A549 (cell line): Measurements from ENCODE around the gene GNG14. TPM values are rescaled to one million over a fixed set of nuclear protein-coding genes. Genes with fewer than 3 reads are reported as not detected.
"Not testable (repeated sequence)": the region's sequence is repeated elsewhere in the genome, so short reads cannot be mapped to it uniquely, and the experiment has no call there.

Experiments
- ATAC-seq, 2 experiments: fragments of 200-7000 bp in 1 of 2; fragments of >200 bp in 1 of 2; cut with Nextera tagmentation in 1 of 2; cut with Tn5 transposase in 1 of 2; 3 replicates each; pipeline versions ENCODE4 v1.8.0 to v1.9.1; 2018 to 2020; ENCODE audit warnings: mild to moderate bottlenecking in 1 of 2, moderate library complexity in 1 of 2
- CTCF ChIA-PET: fragments of 300-600 bp; sonication (Branson Sonifier 250); formaldehyde crosslinking; extraction: SDS; loops from one replicate; lab custom pipeline; 2021; ENCODE audit warnings: antibody characterized with exemption, inconsistent platforms; lab: Yijun Ruan, JAX
- POLR2A ChIA-PET: fragments of 350-600 bp; formaldehyde crosslinking; extraction: SDS; loops from one replicate; lab custom pipeline; 2021; ENCODE audit warnings: antibody characterized with exemption, inconsistent platforms; lab: Yijun Ruan, JAX
- DNase-seq, 2 experiments: peaks; one replicate each; pipeline versions ENCODE4 v3.0.0 to v3.0.0-alpha.2; 2011 to 2016; ENCODE audit warnings: low read depth in 1 of 2, low spot score in 1 of 2
- FAIRE-seq: peaks from 2 replicates; lab custom pipeline; 2011; peaks lifted over from hg19 to GRCh38; lab: Jason Lieb, UNC
- H3K27ac ChIP-seq, 2 experiments: fragments of >200 bp; sonication (Bioruptor Twin); formaldehyde crosslinking; 3 replicates each; pipeline ENCODE4 v1.5.1; 2016 to 2017
- H3K4me1 ChIP-seq: fragments of >200 bp; sonication (Bioruptor Twin); formaldehyde crosslinking; 3 replicates; pipeline ENCODE4 v1.6.1; 2016
- H3K4me2 ChIP-seq: fragments of >200 bp; sonication (Bioruptor Twin); formaldehyde crosslinking; 3 replicates; pipeline ENCODE4 v1.6.1; 2016
- H3K4me3 ChIP-seq: fragments of >200 bp; sonication (Bioruptor Twin); formaldehyde crosslinking; 3 replicates; pipeline ENCODE4 v1.5.1; 2016
- H3K9me3 ChIP-seq: fragments of >200 bp; sonication (Bioruptor Twin); formaldehyde crosslinking; 3 replicates; pipeline ENCODE4 v1.6.1; 2016
- CEBPB ChIP-seq, 2 experiments: fragments of >200 bp in 1 of 2; sonication (Bioruptor Twin) in 1 of 2; formaldehyde crosslinking in 1 of 2; IDR thresholded peaks; 2 replicates each; pipeline ENCODE4 v1.6.1; 2012 to 2016
- CHD2 ChIP-seq: fragments of 150-350 bp; IDR thresholded peaks from 2 replicates; pipeline ENCODE4 v1.6.1; 2014; ENCODE audit warnings: low read length; ENCODE audit not compliant: partially characterized antibody
- HDAC2 ChIP-seq: fragments of 200-600 bp; sonication (generic); IDR thresholded peaks from 2 replicates; pipeline ENCODE4 v1.6.1; 2016
- HEYL ChIP-seq: fragments of 250-450 bp; sonication (Bioruptor Pico); IDR thresholded peaks from 2 replicates; pipeline ENCODE4 v1.8.0; 2021; ENCODE audit warnings: mild to moderate bottlenecking, moderate library complexity
- HOXB5 ChIP-seq: fragments of 250-450 bp; sonication (Bioruptor Pico); IDR thresholded peaks from 2 replicates; pipeline ENCODE4 v1.5.0; 2020; ENCODE audit warnings: mild to moderate bottlenecking, moderate library complexity
- JUNB ChIP-seq: fragments of >200 bp; sonication (Bioruptor Twin); formaldehyde crosslinking; IDR thresholded peaks from 2 replicates; pipeline ENCODE4 v1.6.1; 2016
- KDM5A ChIP-seq: fragments of 200-600 bp; sonication (generic); IDR thresholded peaks from 2 replicates; pipeline ENCODE4 v1.6.1; 2016; ENCODE audit warnings: antibody characterized with exemption, mild to moderate bottlenecking
- MAFK ChIP-seq: fragments of 450-650 bp; IDR thresholded peaks from 2 replicates; pipeline ENCODE4 v1.6.1; 2014; ENCODE audit not compliant: partially characterized antibody
- MAZ ChIP-seq: fragments of 150-350 bp; IDR thresholded peaks from 2 replicates; pipeline ENCODE4 v1.6.1; 2014; ENCODE audit warnings: antibody characterized with exemption, low read depth, low read length, borderline replicate concordance
- NPAS2 ChIP-seq: fragments of 250-450 bp; sonication (Bioruptor Pico); IDR thresholded peaks from 2 replicates; pipeline ENCODE4 v1.8.0; 2022; ENCODE audit warnings: mild to moderate bottlenecking, moderate library complexity, borderline replicate concordance
- POLR2A ChIP-seq: IDR thresholded peaks from 2 replicates; pipeline ENCODE4 v1.6.1; 2012; ENCODE audit warnings: mild to moderate bottlenecking, low read length
- POLR2AphosphoS2 ChIP-seq: conservative IDR thresholded peaks from 2 replicates; pipeline ENCODE4 v1.6.1; 2012; ENCODE audit warnings: low read length, improper control_type of control experiment, inconsistent platforms
- RAD21 ChIP-seq, 2 experiments: fragments of >200 bp in 1 of 2; sonication (Bioruptor Twin) in 1 of 2; formaldehyde crosslinking in 1 of 2; IDR thresholded peaks in 1 of 2; conservative IDR thresholded peaks in 1 of 2; 2 replicates in 1 of 2; 3 replicates in 1 of 2; pipeline ENCODE4 v1.6.1; 2012 to 2018; ENCODE audit warnings: inconsistent platforms in 1 of 2
- RARB ChIP-seq: fragments of 250-450 bp; sonication (Bioruptor Pico); IDR thresholded peaks from 2 replicates; pipeline ENCODE4 v1.8.0; 2021; ENCODE audit warnings: mild to moderate bottlenecking, moderate library complexity
- RCOR1 ChIP-seq: fragments of 150-350 bp; IDR thresholded peaks from 2 replicates; pipeline ENCODE4 v1.6.1; 2014; ENCODE audit warnings: antibody characterized with exemption, low read length, low read depth
- SMC3 ChIP-seq: fragments of >200 bp; sonication (Bioruptor Twin); formaldehyde crosslinking; IDR thresholded peaks from 3 replicates; pipeline ENCODE4 v1.6.1; 2018; ENCODE audit warnings: inconsistent platforms
- SREBF2 ChIP-seq: fragments of 450-650 bp; IDR thresholded peaks from 2 replicates; pipeline ENCODE4 v1.6.1; 2014; ENCODE audit warnings: mild to moderate bottlenecking, moderate library complexity
- TFCP2L1 ChIP-seq: fragments of 250-450 bp; sonication (Bioruptor Pico); IDR thresholded peaks from 2 replicates; pipeline ENCODE4 v1.5.0; 2021; ENCODE audit warnings: mild to moderate bottlenecking
- TP53 ChIP-seq: fragments of 250-450 bp; sonication (Bioruptor Pico); IDR thresholded peaks from 2 replicates; pipeline ENCODE4 v1.5.0; 2021; ENCODE audit warnings: mild to moderate bottlenecking, moderate library complexity
- WGBS: methylation state at CpG from one replicate; pipeline ENCODE4 v1.1.6; 2017; ENCODE audit errors: missing lambda C conversion rate; 5-methylcytosine and 5-hydroxymethylcytosine counted together
- polyA plus RNA-seq, 4 experiments: library from polyadenylated mRNA; depleted of rRNA in 3 of 4; stranded (reverse); fragments of >200 nt; fragmentation: RNase III in 1 of 4; extraction: RNeasy Plus Mini Kit Qiagen cat#74134 plus additional on column Dnase treatment in 1 of 4; gene quantifications; 2 replicates in 3 of 4; 3 replicates in 1 of 4; pipeline ENCODE4 v1.2.3, GENCODE V29; 2011 to 2017
- TF ChIP-seq, protein P1 (sequence below): fragments of 200-600 bp; sonication (generic); IDR thresholded peaks from 2 replicates; pipeline ENCODE4 v1.6.1; 2016; ENCODE audit warnings: antibody characterized with exemption, mild to moderate bottlenecking, moderate library complexity
- TF ChIP-seq, protein P2 (sequence below): fragments of 250-450 bp; sonication (Bioruptor Pico); IDR thresholded peaks from 2 replicates; pipeline ENCODE4 v1.5.0; 2020; ENCODE audit warnings: low read depth, mild to moderate bottlenecking, moderate library complexity
- TF ChIP-seq, protein P3 (sequence below): fragments of 450-650 bp; IDR thresholded peaks from 2 replicates; pipeline ENCODE4 v1.6.1; 2014; ENCODE audit warnings: antibody characterized with exemption
- TF ChIP-seq, protein P4 (sequence below): fragments of >200 bp; sonication (Bioruptor Twin); formaldehyde crosslinking; IDR thresholded peaks from 2 replicates; pipeline ENCODE4 v1.6.1; 2016
- TF ChIP-seq, protein P5 (sequence below): IDR thresholded peaks from 2 replicates; pipeline ENCODE4 v1.6.1; 2012; ENCODE audit warnings: low read depth, borderline replicate concordance

The GNG14 gene
- polyA plus RNA-seq, 2 of the 4 experiments (the other 2 are of a cell fraction): not detected

DNA sequence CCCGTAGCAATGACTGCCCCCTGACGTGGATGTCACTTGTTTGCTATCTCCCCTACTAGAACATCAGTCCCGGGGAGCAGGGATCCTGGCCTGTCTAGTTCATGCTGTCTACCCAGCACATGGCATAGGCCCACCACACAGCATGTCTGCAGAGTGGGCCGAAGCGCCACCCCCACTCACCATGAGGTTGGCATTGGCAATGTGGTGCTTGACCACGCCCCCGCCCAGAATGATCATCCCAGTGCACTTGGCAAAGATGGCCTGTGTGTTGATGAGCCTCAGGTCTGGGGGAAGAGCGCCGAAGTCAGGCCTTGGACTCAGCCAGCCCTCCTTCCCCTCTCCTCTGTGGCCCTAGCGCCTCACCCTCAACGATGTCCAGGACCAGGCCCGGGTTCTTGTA lies 10.9 kb upstream of the GNG14 start:
- no peak for ATAC-seq

DNA sequence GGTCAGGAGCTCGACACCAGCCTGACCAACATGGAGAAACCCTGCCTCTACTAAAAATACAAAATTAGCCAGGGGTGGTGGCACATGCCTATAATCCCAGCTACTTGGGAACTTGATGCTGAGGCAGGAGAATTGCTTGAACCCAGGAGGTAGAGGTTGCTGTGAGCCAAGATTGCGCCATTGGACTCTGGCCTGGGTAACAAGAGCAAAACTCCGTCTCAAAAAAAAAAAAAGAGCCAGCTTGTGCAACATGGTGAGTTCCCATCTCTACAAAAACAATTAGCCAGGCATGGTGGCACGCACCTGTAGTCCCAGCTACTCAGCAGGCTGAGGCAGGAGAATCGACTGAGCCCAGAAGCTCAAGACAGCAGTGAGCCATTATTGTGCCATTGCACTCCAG lies 9.8 kb upstream of the GNG14 start:
- not testable (repeated sequence) for FAIRE-seq, DNase-seq, H3K4me1 ChIP-seq, H3K4me2 ChIP-seq, H3K27ac ChIP-seq, H3K9me3 ChIP-seq, ATAC-seq, H3K4me3 ChIP-seq
- 91% methylated on average over 4 of the region's 5 CpGs for WGBS
- POLR2A ChIA-PET: interaction anchor here (0.6 to 1.1 kb wide), 2 partner anchors 9 to 12 kb away, joined by 3 to 5 read pairs; partner anchors contain the start of genes GNG14, MAN2B1 and WDR83
- CTCF ChIA-PET: interaction anchor here (0.9 to 2.3 kb wide), 4 partner anchors 8 to 122 kb away, joined by 3 to 7 read pairs (median 4); a partner anchor contains a TSS

More for the DNA sequence above, 10.9 kb upstream of the GNG14 start:
- WGBS: 93% methylated on average over 11 of the region's 12 CpGs
- FAIRE-seq (no peak), DNase-seq (no peak)
- H3K4me1 ChIP-seq: no peaks in the 10 kb centered on the region
- ChIA-PET POLR2A (no interaction called here), CTCF (interaction anchor here (0.7 to 1.5 kb wide), 10 partner anchors 9 to 177 kb away, joined by 3 to 7 read pairs (median 4); partner anchors contain the start of genes MAN2B1, TNPO2 and WDR83)
- no peak overlapping the region for H3K27ac ChIP-seq
- H3K4me2 ChIP-seq: no peak overlapping the region
- H3K4me3 ChIP-seq: no peak overlapping the region
- TF ChIP-seq CHD2 (no peak), SREBF2 (no peak), NPAS2 (CRISPR knock-in tag) (no peak), POLR2A (no peak), HDAC2 (no peak), MAZ (no peak), MAFK (no peak), KDM5A (no peak), CEBPB (IDR thresholded peaks at IDR 0.05) (no peak)
- TF ChIP-seq, protein P1, sequence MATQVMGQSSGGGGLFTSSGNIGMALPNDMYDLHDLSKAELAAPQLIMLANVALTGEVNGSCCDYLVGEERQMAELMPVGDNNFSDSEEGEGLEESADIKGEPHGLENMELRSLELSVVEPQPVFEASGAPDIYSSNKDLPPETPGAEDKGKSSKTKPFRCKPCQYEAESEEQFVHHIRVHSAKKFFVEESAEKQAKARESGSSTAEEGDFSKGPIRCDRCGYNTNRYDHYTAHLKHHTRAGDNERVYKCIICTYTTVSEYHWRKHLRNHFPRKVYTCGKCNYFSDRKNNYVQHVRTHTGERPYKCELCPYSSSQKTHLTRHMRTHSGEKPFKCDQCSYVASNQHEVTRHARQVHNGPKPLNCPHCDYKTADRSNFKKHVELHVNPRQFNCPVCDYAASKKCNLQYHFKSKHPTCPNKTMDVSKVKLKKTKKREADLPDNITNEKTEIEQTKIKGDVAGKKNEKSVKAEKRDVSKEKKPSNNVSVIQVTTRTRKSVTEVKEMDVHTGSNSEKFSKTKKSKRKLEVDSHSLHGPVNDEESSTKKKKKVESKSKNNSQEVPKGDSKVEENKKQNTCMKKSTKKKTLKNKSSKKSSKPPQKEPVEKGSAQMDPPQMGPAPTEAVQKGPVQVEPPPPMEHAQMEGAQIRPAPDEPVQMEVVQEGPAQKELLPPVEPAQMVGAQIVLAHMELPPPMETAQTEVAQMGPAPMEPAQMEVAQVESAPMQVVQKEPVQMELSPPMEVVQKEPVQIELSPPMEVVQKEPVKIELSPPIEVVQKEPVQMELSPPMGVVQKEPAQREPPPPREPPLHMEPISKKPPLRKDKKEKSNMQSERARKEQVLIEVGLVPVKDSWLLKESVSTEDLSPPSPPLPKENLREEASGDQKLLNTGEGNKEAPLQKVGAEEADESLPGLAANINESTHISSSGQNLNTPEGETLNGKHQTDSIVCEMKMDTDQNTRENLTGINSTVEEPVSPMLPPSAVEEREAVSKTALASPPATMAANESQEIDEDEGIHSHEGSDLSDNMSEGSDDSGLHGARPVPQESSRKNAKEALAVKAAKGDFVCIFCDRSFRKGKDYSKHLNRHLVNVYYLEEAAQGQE: no peak
- TF ChIP-seq, protein P2, sequence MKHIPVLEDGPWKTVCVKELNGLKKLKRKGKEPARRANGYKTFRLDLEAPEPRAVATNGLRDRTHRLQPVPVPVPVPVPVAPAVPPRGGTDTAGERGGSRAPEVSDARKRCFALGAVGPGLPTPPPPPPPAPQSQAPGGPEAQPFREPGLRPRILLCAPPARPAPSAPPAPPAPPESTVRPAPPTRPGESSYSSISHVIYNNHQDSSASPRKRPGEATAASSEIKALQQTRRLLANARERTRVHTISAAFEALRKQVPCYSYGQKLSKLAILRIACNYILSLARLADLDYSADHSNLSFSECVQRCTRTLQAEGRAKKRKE (CRISPR knock-in tag): no peak
- TF ChIP-seq, protein P3, sequence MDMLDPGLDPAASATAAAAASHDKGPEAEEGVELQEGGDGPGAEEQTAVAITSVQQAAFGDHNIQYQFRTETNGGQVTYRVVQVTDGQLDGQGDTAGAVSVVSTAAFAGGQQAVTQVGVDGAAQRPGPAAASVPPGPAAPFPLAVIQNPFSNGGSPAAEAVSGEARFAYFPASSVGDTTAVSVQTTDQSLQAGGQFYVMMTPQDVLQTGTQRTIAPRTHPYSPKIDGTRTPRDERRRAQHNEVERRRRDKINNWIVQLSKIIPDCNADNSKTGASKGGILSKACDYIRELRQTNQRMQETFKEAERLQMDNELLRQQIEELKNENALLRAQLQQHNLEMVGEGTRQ: no peak
- no peaks in the 10 kb centered on the region for H3K9me3 ChIP-seq

DNA sequence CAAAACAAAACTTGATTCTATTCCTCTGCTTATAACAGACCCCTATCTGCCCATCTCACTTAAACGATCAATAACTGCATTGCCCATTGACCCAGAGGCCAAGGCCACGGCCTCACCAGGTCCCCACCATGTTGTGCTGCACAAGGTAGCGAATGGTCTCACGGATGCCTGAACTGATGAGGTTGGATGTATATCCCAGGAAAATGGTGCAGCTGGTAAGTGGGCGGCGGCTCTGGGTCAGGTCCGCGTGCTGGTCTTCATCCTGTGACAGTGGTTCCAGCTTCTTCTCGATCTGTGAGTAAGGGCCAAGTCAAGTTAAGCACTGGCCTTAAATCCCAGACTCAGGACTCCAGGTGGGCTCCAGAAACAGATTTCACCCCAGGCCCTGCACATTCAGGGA lies 7.8 kb upstream of the GNG14 start:
- TF ChIP-seq RARB (CRISPR knock-in tag) (no peak), HOXB5 (CRISPR knock-in tag) (no peak), JUNB (no peak), KDM5A (no peak), POLR2A (no peak), POLR2AphosphoS2 (no peak), TP53 (CRISPR knock-in tag) (no peak), RCOR1 (no peak), SMC3 (no peak), RAD21 (conservative IDR thresholded peaks at IDR 0.05 in 1 of 2, IDR thresholded peaks at IDR 0.05 in 1 of 2) (no peak), HEYL (CRISPR knock-in tag) (no peak), TFCP2L1 (CRISPR knock-in tag) (no peak)
- TF ChIP-seq, protein P4, sequence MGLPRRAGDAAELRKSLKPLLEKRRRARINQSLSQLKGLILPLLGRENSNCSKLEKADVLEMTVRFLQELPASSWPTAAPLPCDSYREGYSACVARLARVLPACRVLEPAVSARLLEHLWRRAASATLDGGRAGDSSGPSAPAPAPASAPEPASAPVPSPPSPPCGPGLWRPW: no peak
- TF ChIP-seq, protein P5, sequence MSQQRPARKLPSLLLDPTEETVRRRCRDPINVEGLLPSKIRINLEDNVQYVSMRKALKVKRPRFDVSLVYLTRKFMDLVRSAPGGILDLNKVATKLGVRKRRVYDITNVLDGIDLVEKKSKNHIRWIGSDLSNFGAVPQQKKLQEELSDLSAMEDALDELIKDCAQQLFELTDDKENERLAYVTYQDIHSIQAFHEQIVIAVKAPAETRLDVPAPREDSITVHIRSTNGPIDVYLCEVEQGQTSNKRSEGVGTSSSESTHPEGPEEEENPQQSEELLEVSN: no peak
- TF ChIP-seq, protein P3: no peak
- TF ChIP-seq, all 56 proteins: peak for 0
- no peak for DNase-seq
- no peaks in the 10 kb centered on the region for H3K4me1 ChIP-seq
- FAIRE-seq: no peak
- ChIA-PET POLR2A (no interaction called here), CTCF (interaction anchor here (1.3 to 2.3 kb wide), 3 partner anchors 8 to 81 kb away, joined by 5 to 6 read pairs (median 5); a partner anchor contains a TSS)
- H3K4me2 ChIP-seq: peak overlapping the region; percentile 59; the same call in 2 of the 3 replicates
- no peak overlapping the region for H3K27ac ChIP-seq
- WGBS: 95% methylated on average over 8 of the region's 9 CpGs
- no peaks in the 10 kb centered on the region for H3K9me3 ChIP-seq
- ATAC-seq: no peak
- no peak overlapping the region; the same call in 2 of the 3 replicates for H3K4me3 ChIP-seq
